Loucy (cell line): ENCODE results near the gene OSBPL7.

ENCODE experiments used
- H2AFZ ChIP-seq: fragments of 200-600 bp; sonication (generic); 2 replicates; pipeline ENCODE4 v1.6.0; 2016; ENCODE audit warnings: antibody characterized with exemption, mild to moderate bottlenecking, low read length, moderate library complexity
- H3F3A ChIP-seq: fragments of 200-600 bp; 2 replicates; pipeline ENCODE4 v1.6.0; 2016; ENCODE audit warnings: antibody characterized with exemption, low read depth, mild to moderate bottlenecking
- H3K27me3 ChIP-seq: fragments of 200-600 bp; sonication (generic); 2 replicates; pipeline ENCODE4 v1.6.1; 2014; ENCODE audit warnings: low read length, mild to moderate bottlenecking; ENCODE audit not compliant: insufficient read depth, poor library complexity, severe bottlenecking
- H3K36me3 ChIP-seq: fragments of 200-600 bp; sonication (generic); 2 replicates; pipeline ENCODE4 v1.6.1; 2016; ENCODE audit warnings: low read length; ENCODE audit not compliant: insufficient read depth
- H3K4me1 ChIP-seq: fragments of 200-600 bp; sonication (generic); 2 replicates; pipeline ENCODE4 v1.5.1; 2014; ENCODE audit warnings: low read length, mild to moderate bottlenecking; ENCODE audit not compliant: insufficient read depth, poor library complexity, severe bottlenecking
- H3K4me2 ChIP-seq: fragments of 200-600 bp; sonication (generic); 2 replicates; pipeline ENCODE4 v1.6.0; 2014; ENCODE audit warnings: antibody characterized with exemption, low read length, low read depth, mild to moderate bottlenecking; ENCODE audit not compliant: poor library complexity, severe bottlenecking
- H3K4me3 ChIP-seq: fragments of 200-600 bp; sonication (generic); 2 replicates; pipeline ENCODE4 v1.5.1; 2014; ENCODE audit warnings: low read length, mild to moderate bottlenecking, mixed read lengths; ENCODE audit not compliant: poor library complexity, severe bottlenecking
- H3K79me2 ChIP-seq: fragments of 200-600 bp; sonication (generic); 2 replicates; pipeline ENCODE4 v1.6.1; 2014; ENCODE audit warnings: low read length; ENCODE audit not compliant: insufficient read depth
- H3K9ac ChIP-seq: fragments of 200-600 bp; sonication (generic); 2 replicates; pipeline ENCODE4 v1.6.0; 2014; ENCODE audit warnings: mild to moderate bottlenecking, low read depth, low read length, moderate library complexity; ENCODE audit not compliant: poor library complexity, severe bottlenecking
- H3K9me2 ChIP-seq: fragments of 200-600 bp; sonication (generic); replicated peaks from 2 replicates; pipeline ENCODE4 v1.6.1; 2016; ENCODE audit warnings: low read depth, low read length, mixed read lengths
- H3K9me3 ChIP-seq: fragments of 200-600 bp; sonication (generic); 2 replicates; pipeline ENCODE4 v1.6.1; 2014; ENCODE audit warnings: mild to moderate bottlenecking, antibody characterized with exemption, low read length, low read depth; ENCODE audit not compliant: insufficient read depth
- H4K20me1 ChIP-seq: fragments of 200-600 bp; sonication (generic); 2 replicates; pipeline ENCODE4 v1.6.0; 2014; ENCODE audit warnings: antibody characterized with exemption, low read length, mild to moderate bottlenecking; ENCODE audit not compliant: insufficient read depth, poor library complexity, severe bottlenecking
- EZH2phosphoT487 ChIP-seq: fragments of 200-600 bp; IDR thresholded peaks from 2 replicates; pipeline ENCODE4 v1.6.1; 2018; ENCODE audit warnings: antibody characterized with exemption, mild to moderate bottlenecking, moderate library complexity, borderline replicate concordance
- TF ChIP-seq, protein P1 (sequence below): fragments of 200-600 bp; sonication (generic); conservative IDR thresholded peaks from 2 replicates; pipeline ENCODE4 v1.5.1; 2014; ENCODE audit warnings: mild to moderate bottlenecking, antibody characterized with exemption, low read length

OSBPL7 gene

DNA sequence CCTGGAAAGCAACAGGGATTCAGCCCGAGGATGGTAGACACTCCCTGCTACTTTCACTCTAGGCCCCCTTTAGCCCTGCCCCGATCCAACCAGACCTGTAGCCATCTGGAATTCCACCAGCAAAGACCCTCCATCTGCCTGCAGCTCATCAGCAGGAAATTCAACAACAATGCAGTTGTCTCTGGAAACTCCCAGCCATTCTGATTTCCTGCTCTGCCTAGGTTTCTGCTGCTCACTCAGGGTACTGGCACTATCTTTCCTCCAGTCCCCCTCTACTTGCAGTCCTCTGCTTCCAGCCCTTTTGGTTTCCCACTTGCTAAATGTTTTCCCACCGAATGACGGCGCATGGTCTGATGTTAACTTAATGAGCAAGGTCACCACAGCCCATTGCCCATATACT lies 32.0 kb upstream of the OSBPL7 start:
- Histone ChIP-seq H3F3A (no peaks in the 10 kb centered on the region), H3K4me3 (no peak overlapping the region), H3K4me1 (no peaks in the 10 kb centered on the region), H4K20me1 (no peaks in the 10 kb centered on the region), H3K9ac (no peak overlapping the region), H3K9me2 (no peaks in the 10 kb centered on the region), H2AFZ (no peak overlapping the region), H3K27me3 (peaks cover 14% of the 10 kb centered on the region), H3K36me3 (no peaks in the 10 kb centered on the region), H3K4me2 (no peak overlapping the region), H3K79me2 (no peaks in the 10 kb centered on the region), H3K9me3 (no peaks in the 10 kb centered on the region)
- TF ChIP-seq, protein P1, sequence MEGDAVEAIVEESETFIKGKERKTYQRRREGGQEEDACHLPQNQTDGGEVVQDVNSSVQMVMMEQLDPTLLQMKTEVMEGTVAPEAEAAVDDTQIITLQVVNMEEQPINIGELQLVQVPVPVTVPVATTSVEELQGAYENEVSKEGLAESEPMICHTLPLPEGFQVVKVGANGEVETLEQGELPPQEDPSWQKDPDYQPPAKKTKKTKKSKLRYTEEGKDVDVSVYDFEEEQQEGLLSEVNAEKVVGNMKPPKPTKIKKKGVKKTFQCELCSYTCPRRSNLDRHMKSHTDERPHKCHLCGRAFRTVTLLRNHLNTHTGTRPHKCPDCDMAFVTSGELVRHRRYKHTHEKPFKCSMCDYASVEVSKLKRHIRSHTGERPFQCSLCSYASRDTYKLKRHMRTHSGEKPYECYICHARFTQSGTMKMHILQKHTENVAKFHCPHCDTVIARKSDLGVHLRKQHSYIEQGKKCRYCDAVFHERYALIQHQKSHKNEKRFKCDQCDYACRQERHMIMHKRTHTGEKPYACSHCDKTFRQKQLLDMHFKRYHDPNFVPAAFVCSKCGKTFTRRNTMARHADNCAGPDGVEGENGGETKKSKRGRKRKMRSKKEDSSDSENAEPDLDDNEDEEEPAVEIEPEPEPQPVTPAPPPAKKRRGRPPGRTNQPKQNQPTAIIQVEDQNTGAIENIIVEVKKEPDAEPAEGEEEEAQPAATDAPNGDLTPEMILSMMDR, result no peak
- no peak for TF ChIP-seq EZH2phosphoT487

DNA sequence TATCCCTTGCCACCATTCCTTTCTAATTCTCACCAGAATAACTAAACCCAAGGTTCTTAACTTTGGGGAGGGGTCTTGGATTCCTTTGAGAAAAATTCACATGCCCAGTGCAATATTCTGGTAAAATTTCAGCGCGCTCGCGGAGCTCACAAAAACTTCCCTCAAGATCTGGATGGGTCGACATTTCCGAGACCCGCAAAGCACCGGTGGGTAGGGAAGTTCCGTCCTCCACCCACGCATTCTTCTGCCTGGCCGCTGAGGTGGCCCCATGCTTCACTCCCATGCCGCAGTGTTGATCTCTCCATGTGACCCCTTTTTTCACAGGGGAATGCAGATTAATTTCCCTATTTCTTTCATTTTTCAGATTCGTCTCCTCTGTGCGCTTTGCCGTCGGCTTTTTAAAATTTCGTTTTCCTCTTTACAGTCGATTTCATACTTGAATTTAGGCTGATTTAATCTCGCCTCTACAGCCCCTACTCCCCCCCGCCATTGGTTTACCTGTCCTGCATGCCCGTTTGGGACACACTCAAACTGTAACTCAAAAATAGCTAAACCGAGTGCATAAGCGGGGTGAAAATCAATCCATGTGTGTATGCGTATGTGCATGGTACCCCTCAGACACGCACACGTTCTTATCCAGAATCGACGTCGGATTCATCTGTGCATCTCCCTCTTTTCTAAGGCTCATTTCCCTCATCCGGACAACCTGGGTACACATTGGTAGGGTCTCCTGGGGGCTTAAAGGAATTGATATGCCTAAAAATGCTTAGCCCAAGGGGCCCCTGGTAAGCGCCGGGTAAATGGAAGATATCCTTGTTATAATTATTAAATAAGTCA lies 30.7 kb upstream of the OSBPL7 start:
- no peaks in the 10 kb centered on the region for H3K36me3 ChIP-seq
- no peak overlapping the region for H3K4me2 ChIP-seq
- no peaks in the 10 kb centered on the region for H3K79me2 ChIP-seq
- no peak overlapping the region for H2AFZ ChIP-seq
- no peaks in the 10 kb centered on the region for H3K9me2 ChIP-seq
- no peaks in the 10 kb centered on the region for H4K20me1 ChIP-seq
- peaks cover 14% of the 10 kb centered on the region for H3K27me3 ChIP-seq
- no peak overlapping the region for H3K9ac ChIP-seq
- H3K4me1 ChIP-seq, result no peaks in the 10 kb centered on the region
- H3K9me3 ChIP-seq, result no peaks in the 10 kb centered on the region
- no peak overlapping the region for H3K4me3 ChIP-seq
- no peak for TF ChIP-seq EZH2phosphoT487
- no peaks in the 10 kb centered on the region for H3F3A ChIP-seq

DNA sequence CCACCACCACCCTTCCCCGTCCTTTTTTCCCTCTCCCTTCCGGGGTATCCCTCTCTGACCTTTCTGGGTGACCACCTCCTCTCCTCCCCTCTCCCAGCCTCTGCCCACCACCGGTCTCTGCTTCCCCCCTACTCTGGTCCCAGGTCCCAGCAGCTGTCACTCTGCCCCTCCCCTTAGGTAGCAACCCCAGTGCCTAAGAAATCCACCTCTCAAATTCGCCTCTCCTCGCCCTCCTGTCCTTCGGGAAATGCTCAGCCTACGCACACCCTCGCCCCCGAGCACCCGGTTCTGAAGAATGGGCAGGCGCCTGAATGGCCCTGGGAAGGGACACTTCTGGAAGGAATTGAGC lies 30.1 kb upstream of the OSBPL7 start:
- Histone ChIP-seq H4K20me1 (no peaks in the 10 kb centered on the region), H3K36me3 (no peaks in the 10 kb centered on the region), H3K27me3 (peaks cover 14% of the 10 kb centered on the region), H2AFZ (no peak overlapping the region), H3K9me3 (no peaks in the 10 kb centered on the region), H3F3A (no peaks in the 10 kb centered on the region), H3K4me2 (no peak overlapping the region), H3K79me2 (no peaks in the 10 kb centered on the region), H3K9ac (no peak overlapping the region), H3K4me1 (no peaks in the 10 kb centered on the region), H3K4me3 (no peak overlapping the region), H3K9me2 (no peaks in the 10 kb centered on the region)
- TF ChIP-seq, protein P1, result no peak
- no peak for TF ChIP-seq EZH2phosphoT487
